Activated CD8-positive, alpha-beta memory T cell treated with anti-CD3 and anti-CD28 coated beads for 4 hours (primary cell): Measurements from ENCODE around the gene KLHL3.
"Not testable (repeated sequence)": the region's sequence is repeated elsewhere in the genome, so short reads cannot be mapped to it uniquely, and the experiment has no call there.

Experiments used
- DNase-seq, 2 donors: peaks; one replicate each; pipeline ENCODE4 v3.0.0-alpha.2; 2020; ENCODE audit warnings: low read depth in 2 of 2

KLHL3 gene, protein sequence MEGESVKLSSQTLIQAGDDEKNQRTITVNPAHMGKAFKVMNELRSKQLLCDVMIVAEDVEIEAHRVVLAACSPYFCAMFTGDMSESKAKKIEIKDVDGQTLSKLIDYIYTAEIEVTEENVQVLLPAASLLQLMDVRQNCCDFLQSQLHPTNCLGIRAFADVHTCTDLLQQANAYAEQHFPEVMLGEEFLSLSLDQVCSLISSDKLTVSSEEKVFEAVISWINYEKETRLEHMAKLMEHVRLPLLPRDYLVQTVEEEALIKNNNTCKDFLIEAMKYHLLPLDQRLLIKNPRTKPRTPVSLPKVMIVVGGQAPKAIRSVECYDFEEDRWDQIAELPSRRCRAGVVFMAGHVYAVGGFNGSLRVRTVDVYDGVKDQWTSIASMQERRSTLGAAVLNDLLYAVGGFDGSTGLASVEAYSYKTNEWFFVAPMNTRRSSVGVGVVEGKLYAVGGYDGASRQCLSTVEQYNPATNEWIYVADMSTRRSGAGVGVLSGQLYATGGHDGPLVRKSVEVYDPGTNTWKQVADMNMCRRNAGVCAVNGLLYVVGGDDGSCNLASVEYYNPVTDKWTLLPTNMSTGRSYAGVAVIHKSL

DNA sequence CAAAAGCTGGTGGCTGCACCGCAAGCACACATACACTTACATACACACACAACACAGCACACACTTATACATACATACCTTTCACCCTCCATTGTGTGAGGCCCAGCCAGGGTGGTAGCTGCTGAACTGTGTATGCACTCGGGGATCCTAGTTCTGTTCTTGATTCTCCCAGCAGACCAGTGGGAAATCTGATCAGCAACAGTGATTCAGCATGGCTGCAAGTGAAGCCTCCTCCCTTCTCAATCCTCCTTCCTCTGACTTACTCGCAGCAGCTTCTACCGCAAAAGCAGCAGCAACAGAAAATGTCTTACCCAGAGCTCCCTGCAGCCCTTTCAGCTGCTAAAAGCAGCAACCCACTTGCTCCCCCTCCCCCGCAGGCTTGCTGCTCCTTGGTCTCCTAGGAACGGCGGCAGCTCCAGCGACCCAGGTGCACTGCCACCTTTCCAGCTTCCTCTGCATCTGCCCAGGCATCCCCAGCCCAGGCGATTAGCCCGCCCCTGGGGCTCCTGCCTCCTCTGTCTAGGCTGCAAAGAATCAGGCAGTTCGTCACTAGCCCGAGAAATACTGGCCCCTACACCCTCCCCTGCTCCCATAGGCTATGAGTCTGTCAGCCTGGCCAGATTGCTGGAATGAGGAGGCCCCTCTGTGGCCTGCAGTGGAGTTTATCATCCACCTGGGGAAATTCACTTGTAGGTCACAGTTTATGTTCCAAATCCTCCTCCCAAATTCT is at the start of gene KLHL3:
Gene KLHL3 (minus strand): TSS at position 535 of the 730 bp plus-strand sequence. CDS start 443 bp downstream, at position 92.
- DNase-seq: no peak

DNA sequence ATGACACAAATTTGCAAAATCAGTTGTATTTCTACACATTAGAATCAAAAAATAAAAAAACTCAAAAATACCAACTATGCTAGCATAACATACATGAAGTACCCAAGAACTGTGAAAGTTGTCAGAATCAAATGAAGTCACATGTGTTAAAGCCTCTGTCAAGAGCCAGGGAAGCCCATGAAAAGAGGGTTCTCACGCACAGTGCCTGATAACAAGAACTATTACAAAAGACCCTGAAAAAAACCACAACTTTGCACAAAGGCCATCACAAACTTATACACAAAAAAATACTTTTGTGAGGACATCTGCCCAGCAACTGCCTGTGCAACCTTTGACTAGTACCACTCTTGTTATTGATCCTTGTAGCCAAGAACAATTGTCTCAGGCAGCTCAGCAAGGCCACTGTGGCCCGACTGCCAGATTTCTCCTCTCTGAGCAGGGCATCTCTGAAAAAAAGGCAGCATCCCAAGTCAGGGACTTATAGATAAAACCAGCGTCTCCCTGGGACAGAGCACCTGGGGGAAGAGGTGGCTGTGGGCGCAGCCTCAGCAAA is 47.2 kb upstream of the KLHL3 start:
- no peak for DNase-seq

DNA sequence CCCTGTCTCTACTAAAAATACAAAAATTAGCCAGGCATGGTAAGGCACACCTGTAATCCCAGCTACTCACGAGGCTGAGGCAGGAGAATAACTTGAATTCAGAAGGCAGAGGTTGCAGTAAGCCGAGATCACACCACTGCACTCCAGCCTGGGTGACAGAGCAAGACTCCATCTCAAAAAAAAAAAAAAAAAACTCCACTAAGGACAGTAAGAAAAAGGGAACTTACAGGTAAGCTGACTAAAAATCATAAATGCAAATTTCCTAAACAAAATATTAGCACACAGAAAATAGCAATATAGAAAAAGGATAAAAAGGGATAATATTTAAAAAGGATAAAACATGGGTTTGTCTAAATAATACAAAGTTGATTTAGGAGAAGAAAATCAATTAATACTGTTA is 46.2 kb upstream of the KLHL3 start:
- DNase-seq: no peak

DNA sequence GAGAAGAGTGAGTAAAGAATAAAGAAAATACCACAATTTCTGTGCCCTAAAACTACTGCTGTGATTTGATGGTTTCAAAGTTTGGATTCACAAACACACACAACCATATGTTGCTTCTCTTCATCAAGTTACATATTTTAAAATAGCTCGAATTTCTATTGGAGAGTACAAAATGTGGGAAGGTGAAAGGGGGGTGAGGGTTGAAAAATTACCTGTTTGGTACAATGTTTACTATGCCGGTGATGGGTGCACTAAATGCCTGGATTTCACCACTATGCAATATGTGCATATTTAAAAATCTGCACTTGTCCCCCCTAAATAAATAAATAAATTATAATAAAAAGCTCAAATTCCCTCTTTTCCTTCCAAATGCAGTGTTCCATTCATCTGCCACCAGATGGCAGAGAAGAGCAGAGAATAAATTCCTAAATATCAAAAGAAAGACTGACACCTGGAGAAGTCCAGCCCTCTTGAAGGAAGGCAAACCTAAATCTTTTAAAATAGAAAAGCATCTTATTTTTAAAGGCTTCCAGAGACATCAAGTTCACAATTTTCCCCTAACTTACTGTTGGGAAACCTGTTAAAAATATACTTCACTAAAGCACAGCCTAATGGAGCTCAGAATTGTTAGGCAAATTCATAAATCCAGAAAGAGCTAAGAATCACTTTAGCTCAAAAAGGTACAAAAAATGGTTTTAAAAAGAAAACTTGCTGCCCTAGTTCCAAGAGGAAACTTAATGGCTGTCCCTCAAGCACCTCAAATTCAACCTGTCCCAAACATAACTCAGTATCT is 43.1 kb upstream of the KLHL3 start:
- DNase-seq: no peak

DNA sequence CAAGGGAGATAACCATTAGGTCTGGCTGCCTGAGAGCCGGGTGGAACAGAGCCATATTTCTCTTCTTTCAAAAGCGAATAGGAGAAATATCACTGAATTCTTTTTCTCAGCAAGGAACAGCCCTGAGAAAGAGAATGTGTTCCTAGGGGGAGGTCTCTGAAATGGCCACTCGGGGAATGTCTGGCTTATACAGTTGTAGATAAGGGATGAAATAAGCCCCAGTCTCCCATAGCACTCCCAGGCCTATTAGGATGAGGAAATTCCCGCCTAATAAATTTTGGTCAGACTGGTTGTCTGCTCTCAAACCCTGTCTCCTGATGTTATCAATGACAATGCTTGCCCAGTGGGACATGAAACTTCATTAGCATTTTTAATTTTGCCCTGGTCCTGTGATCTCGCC is 32.0 kb upstream of the KLHL3 start:
- not testable (repeated sequence) for DNase-seq

DNA sequence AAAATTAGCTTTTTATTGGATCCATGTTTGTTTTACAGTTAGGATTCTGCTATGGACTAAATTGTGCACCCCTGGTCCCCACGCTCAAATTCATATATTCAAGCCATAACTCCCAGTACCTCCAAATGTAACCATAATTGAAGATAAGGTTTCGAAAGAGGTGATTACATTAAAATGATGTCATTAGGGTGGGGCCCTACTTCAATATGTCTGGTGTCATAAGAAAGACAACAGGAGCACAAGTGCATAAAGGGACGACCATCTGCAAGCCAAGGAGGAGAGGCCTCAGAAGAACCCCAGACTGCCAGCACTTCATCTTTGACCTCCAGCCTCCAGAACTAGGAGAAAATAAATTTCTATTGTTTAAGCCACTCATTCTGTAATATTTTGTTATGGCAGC is 25.7 kb upstream of the KLHL3 start:
- DNase-seq: no peak

DNA sequence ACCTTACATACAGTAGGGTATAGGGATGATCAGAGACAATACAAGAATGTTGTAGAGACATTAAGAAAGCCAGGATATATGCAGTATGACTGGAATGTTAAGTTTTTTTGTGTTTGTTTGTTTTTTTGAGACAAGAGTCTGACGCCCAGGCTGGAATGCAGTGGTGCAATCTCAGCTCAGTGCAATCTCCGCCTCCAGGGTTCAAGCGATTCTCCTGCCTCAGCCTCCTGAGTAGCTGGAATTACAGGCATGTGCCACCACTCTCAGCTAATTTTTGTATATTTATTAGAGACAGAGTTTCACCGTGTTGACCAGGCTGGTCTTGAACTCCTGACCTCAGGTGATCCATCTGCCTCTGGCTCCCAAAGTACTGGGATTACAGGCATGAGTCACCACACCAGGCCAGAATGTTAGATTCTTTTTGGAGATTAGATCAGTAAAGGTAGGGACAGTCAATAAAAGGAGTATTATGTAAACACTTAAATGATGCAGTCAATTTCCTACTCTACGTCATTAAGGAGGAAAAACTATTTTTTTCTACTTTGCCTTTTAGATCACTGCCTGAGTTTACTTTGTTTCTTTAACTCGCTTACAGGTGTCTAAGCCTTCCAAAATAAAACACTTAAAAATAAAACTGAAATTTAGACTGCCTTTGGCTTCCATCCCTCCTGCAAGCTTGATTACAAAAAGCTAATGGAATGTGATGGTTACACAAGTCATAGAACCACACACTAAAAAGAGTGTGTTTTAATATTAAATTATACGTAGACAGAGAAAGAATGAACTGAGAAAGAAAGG is 25.0 kb upstream of the KLHL3 start:
- DNase-seq: no peak

DNA sequence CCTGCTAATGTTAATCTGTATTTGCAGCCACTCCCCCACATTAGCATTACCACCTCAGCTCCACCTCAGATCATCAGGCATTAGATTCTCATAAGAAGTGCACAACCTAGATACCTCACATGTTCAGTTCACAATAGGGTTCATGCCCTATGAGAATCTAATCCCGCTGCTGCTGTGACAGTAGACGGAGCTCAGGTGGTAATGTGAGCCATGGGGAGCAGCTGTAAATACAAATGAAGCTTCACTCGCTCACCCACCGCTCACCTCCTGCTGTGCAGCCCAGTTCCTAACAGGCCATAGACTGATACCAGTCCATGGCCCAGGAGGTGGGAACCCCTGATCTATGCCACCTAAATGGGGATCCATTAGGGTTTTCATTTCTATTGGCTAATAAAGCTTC is 24.4 kb upstream of the KLHL3 start:
- DNase-seq: no peak

DNA sequence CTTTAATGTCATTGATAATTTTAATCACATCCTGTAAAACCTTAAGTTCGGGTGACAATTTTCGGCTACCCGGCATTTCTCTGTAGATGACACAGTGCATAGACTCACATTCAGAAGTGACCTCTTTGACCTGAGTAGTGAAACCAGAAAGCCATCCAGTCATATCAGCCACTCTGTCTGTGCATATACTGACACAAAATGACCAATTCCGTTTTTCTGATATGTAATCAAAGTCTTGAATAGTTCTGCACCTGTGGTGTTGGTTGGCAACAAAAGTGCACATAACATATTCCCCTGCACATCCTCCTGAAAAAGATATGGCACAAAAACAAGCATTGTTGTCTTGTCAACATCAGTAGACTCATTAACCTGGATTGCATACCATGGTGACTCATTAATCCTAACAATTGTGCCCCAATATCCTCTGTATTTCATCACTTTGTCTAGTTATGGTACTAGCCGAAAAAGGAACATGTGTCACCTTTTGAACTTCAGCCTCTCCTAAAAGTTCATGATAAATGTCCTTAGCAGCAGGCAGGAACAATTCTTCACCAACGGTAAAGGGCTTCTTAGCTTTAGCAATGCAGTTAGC is 22.9 kb upstream of the KLHL3 start:
- no peak for DNase-seq

DNA sequence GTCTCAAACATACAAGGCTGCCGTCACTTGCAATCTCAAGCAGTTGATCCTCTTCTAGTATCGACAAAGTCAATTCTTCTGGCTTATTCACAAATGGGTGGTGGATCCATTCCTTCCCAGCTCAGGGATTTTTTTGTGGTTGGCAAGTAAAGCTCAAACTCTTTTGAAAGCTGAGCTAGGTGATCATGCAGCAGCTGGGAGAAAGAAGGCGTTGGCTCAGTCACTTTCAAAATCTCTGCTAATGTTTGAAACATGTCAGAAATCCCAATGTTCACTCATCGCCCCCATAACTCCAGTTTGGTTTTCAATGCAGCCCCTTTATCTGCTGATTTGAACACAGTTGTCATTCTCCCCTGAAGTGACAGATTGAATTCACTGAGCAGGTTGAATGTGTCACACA is 22.2 kb upstream of the KLHL3 start:
- DNase-seq: no peak

DNA sequence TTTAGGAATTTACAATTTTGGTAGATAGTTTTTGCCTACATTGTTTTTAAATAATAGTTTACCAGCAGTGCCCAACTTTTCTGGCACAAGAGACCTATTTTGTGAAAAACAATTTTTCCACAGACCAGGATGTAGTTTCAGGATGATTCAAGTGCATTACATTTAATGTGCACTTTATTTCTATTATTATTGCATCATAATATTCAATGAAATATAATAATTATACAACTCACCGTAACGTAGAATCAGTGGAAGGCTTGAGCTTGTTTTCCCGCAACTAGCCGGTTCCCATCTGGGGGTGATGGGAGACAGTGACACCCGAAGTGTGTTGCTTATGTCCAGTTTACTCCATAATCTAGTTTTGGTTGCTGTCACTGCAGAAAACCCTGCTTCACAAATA is 21.7 kb upstream of the KLHL3 start:
- no peak for DNase-seq

DNA sequence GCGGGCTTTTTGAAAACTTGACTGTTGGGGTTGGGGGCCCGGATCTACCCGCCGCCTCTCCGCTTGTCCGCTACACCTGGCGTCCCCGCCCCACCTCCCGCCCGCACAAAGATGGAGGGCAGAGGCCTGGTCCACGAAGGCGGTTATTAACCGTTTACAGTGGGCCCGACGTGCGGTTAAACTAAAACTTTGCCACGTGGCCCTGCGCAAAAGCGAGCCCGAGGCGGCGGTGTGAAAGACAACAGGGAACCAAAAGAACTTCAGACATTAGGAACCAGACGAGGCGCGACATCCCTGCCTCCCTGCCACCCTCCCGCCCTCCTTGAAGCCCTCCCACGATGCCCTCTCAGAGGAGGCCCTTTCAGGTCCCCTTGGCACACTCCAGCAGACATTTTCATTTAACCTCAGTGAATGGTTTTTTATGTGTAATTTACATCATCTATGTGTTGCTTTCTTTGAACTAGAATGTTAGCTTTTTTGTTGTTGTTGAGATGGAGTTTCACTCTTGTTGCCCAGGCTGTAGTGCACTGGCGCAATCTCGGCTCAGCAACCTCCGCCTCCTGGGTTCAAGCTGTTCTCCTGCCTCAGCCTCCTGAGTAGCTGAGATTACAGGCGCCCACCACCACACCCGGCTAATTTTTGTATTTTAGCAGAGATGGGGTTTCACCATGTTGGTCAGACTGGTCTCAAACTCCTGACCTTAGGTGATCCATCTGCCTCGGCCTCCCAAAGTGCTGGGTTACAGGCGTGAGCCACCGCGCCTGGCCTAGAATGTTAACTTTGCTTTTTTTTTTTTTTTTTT is 19.3 kb upstream of the KLHL3 start:
- DNase-seq: no peak

DNA sequence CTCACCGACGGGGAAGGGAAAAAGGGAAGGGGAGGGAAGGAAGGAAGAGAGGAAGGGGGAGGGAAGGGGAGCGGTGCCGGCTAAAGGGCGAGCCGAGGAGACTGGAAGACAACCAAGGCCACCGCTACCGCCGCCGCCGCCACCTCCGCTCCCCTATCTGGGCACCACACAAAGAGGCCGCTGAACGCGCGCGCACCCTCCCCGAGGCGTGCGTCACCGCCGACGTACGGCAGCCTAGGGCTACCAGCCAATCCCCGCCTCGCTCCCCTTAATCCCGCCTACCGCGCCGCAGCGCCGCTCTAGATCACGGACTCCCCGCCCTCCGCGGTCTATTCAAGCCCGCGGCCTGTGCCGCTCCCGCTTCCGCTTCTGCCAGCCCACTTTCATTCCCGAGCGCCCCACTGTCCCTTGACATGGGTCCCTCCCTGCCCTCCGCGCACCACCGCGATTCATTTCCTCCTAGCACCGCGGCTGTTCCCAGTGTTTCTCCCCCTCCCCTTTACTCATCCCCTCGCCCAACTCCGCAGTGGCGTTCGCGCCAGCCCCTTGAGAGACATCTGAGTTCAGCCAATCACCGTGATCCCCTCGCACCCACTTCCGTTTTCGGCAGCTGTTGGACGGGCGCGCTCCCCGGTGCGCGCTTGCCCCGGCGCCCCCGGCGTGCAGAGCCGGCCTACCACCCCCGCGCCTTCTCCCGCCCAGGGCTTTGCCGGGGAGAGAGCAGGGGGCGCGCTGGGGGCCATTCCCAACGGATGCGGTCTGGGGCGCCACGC is 18.5 kb upstream of the KLHL3 start, which contains the start of gene HNRNPA0:
Gene HNRNPA0 (minus strand): TSS at position 176 of the 773 bp plus-strand sequence. CDS start 297 bp downstream, outside the sequence.
- peak; percentile 94 to 97 for DNase-seq

DNA sequence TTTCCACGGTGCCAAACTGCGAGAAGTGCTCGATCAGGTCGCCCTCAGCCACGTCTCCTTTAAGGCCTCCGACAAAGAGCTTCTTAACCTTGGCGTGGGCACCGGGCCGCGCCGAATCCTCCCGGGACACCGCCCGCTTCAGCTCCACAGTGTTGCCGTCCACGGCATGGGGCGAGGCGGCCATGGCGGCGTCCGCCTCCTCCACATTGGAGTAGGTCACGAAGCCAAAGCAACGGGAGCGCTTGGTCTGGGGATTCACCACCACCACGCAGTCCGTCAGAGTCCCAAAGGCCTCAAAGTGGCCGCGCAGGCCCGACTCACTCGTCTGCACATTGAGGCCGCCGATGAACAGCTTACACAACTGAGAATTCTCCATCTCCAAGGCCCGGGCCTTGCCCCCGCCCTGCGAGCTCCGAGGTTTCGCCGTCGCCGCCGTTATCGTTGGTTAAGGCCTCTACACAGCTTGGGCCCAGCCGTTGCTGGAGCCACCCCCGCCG is 17.9 kb upstream of the KLHL3 start:
- no peak for DNase-seq

DNA sequence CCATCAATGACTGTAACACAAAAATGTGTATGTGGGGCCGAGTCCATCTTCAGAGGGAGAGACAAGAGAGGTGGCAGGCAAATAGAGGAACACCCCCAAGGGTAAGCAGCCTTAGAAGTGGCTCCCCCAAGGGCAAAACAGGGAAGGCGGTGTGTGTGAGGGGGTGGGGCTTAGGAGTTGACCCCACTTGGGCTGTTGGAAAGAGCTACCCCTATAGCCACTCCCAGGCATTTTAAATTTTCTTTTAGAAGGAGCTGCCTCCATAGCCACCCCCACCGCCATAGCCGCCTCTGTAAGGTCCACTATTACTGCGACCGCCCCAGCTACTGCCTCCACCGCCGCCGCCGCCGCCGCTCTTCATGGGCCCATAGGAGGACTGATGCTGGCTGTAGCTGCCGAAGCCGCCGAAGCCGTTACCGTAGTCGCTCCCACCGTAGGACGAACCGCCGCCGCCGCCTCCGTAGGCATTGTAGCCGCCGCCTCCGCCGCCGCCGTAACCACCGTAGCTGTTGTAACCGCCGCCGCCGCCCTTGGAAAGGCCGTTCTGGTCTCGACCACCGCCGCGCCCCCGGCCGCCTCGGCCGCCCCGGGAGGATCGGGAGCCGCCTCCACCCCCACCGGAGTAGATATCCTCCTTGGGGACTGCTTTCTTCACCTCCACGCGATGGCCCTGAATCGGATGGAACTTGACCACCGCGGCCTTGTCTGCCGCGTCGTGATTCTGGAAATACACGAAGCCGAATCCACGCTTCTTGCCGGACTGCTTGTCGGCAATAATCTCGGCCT is 17.2 kb upstream of the KLHL3 start:
- DNase-seq: no peak

DNA sequence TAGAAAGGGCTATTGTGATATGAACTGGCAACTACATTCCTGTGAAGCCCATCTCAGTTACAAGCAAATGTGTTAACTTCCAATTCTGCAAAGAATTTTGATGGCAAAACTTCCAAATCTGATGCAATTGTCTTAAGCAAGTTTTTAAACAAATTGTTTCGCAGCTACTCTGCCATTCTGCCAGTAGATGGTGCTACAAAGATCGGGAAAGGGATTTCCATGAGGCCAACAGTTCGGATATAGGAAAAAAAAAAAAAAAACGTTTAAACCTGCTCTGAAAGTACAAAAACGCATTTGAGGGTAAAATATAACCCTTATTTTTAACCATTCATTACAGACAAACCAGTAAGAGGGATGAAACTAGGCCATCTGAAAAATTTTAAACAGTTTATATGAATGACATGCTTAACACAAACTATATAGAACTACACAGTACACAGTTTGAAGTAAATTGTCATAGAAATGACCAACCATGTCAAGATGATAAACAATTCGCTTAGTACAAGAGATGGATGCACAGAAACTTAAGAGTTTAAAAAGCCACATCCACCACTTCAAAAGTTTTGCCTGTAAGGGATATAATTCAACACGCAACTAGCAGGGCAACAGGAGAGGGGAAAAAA is 16.1 kb upstream of the KLHL3 start:
- DNase-seq: no peak

DNA sequence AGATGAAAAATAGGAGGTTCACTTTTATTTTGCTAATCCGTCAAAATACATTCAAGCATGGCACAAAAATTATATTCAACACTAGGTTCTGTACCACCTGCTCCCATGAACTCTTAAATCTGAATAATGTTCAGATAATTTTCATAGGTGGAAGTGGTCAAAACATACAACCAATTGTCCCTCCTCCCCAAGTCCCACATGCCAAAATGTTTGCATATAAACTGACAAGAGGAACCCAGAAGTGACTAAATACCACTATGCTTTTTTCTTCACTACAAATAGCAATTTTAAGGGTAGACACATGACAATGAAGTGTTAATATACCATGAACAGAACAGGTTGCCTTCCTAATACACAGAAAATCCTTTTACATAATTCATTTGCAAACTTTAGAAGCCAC is 14.5 kb upstream of the KLHL3 start:
- no peak for DNase-seq
